Activated B cell treated with CpG ODN at 0.5 μM for 24 hours (primary cell): ENCODE measurements around the gene MED20. TPM values are rescaled to one million over a fixed set of nuclear protein-coding genes. Genes with fewer than 3 reads are reported as not detected.

Source experiments
- ATAC-seq: fragments of 200-7000 bp; cut with Tn5 transposase; one replicate; pipeline ENCODE4 v1.10.0; 2021; ENCODE audit warnings: low read depth, mild to moderate bottlenecking, moderate library complexity
- CTCF ChIA-PET: fragments of 350-600 bp; sonication (Branson Sonifier 250); formaldehyde crosslinking; loops from one replicate; lab custom pipeline; 2021; ENCODE audit warnings: antibody characterized with exemption; lab: Charles Lee
- POLR2A ChIA-PET: fragments of 350-600 bp; sonication (Branson Sonifier 250); formaldehyde crosslinking; loops from one replicate; lab custom pipeline; 2021; ENCODE audit warnings: antibody characterized with exemption; lab: Charles Lee
- DNase-seq: peaks from one replicate; pipeline ENCODE4 v3.0.0; 2022
- H3K27ac Mint-ChIP-seq: one replicate; pipeline ENCODE4 v1.8.0; 2020; ENCODE audit warnings: mixed read lengths
- H3K27me3 Mint-ChIP-seq: one replicate; pipeline ENCODE4 v1.8.0; 2021; ENCODE audit warnings: mixed read lengths
- H3K36me3 Mint-ChIP-seq: one replicate; pipeline ENCODE4 v1.8.0; 2021; ENCODE audit warnings: low read depth, mixed read lengths
- H3K4me1 Mint-ChIP-seq: one replicate; pipeline ENCODE4 v1.8.0; 2021; ENCODE audit warnings: mixed read lengths
- H3K4me3 Mint-ChIP-seq: one replicate; pipeline ENCODE4 v1.8.0; 2020; ENCODE audit warnings: mild to moderate bottlenecking, mixed read lengths
- H3K9me3 Mint-ChIP-seq: one replicate; pipeline ENCODE4 v1.8.0; 2020; ENCODE audit warnings: mixed read lengths
- intact Hi-C: fragments of 100-400 bp; cut with micrococcal nuclease; formaldehyde crosslinking; loops from one replicate; pipeline ENCODE4 v1.15.1; 2024
- total RNA-seq: library from RNA; stranded (reverse); gene quantifications from 2 replicates; pipeline ENCODE4 v1.2.3, GENCODE V29; 2022
- TF ChIP-seq, protein P1 (sequence below): fragments of 200-600 bp; IDR thresholded peaks from one replicate; pipeline ENCODE4 v1.8.0; 2022; ENCODE audit warnings: antibody characterized with exemption, mild to moderate bottlenecking

MED20 gene, protein sequence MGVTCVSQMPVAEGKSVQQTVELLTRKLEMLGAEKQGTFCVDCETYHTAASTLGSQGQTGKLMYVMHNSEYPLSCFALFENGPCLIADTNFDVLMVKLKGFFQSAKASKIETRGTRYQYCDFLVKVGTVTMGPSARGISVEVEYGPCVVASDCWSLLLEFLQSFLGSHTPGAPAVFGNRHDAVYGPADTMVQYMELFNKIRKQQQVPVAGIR
- total RNA-seq, result 21.1 and 22.2 TPM in 2 replicates

DNA sequence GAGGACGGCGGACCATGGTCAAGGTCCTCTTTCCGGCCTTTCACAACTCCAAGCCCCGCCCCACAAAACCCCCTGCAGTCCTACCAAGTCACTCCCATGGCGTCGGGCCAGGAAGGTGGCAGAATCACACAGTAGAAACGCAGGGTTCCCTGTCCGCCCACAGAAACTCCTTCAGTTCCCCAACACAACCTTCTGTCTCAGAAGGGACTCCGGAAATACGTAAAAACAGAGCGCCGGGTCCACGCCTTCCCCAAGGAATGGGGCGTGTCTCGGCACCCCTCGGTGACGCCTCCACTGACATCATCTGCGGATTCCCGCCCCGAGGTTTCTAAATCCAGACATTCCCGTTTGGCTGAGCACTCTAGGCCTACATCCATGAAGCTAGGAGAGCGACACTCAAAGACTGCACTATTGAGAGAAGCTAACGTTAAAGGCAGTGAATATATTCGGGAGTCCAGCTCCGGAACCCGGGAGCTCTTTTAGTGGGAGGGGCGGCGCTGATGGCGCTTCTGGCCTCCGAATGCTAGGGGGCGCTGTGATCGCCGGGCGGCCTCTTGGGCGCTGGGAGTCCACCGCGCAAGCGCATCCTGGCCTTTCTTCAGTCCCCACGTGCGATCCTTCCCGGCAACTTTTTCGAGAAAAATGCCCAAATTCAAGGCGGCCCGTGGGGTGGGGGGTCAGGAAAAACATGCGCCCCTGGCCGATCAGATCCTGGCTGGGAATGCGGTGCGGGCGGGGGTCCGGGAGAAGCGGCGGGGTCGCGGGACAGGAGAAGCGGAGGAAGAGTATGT lies at the start of gene MED20, which contains the start of gene BYSL:
TSS of gene MED20 (minus strand) at position 219 of the 791 bp plus-strand sequence. CDS start at position 98, 121 bp downstream.
TSS of gene BYSL (plus strand) at position 579 of the 791 bp plus-strand sequence. CDS start at position 643, 64 bp downstream.
- Mint-ChIP-seq H3K36me3 (peaks cover 53% of the 10 kb centered on the region), H3K9me3 (no peaks in the 10 kb centered on the region), H3K4me1 (peaks cover 49% of the 10 kb centered on the region), H3K27ac (peak within 1 kb of the TSS; percentile 98), H3K4me3 (peak within 1 kb of the TSS; percentile 98), H3K27me3 (no peaks in the 10 kb centered on the region)
- DNase-seq (peak; percentile 95), ATAC-seq (peak; percentile 91)
- intact Hi-C loops, result loop anchor here (1.0 to 10.0 kb wide), 9 partner anchors 15 to 644 kb away; partner anchors contain the start of genes CCND3, MRPS10, TAF8 and TOMM6
- POLR2A ChIA-PET, result interaction anchor here (0.6 to 3.4 kb wide), 29 partner anchors 9 to 1681 kb away, joined by 3 to 48 read pairs (median 6); partner anchors contain the start of genes CCND3, TAF8, TOMM6 and USP49
- CTCF ChIA-PET, result interaction anchor here (0.6 to 3.4 kb wide), 21 partner anchors 9 to 296 kb away, joined by 3 to 43 read pairs (median 5); partner anchors contain the start of genes CCND3, MRPS10, TAF8 and TOMM6
- TF ChIP-seq, protein P1, sequence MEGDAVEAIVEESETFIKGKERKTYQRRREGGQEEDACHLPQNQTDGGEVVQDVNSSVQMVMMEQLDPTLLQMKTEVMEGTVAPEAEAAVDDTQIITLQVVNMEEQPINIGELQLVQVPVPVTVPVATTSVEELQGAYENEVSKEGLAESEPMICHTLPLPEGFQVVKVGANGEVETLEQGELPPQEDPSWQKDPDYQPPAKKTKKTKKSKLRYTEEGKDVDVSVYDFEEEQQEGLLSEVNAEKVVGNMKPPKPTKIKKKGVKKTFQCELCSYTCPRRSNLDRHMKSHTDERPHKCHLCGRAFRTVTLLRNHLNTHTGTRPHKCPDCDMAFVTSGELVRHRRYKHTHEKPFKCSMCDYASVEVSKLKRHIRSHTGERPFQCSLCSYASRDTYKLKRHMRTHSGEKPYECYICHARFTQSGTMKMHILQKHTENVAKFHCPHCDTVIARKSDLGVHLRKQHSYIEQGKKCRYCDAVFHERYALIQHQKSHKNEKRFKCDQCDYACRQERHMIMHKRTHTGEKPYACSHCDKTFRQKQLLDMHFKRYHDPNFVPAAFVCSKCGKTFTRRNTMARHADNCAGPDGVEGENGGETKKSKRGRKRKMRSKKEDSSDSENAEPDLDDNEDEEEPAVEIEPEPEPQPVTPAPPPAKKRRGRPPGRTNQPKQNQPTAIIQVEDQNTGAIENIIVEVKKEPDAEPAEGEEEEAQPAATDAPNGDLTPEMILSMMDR, result peak; percentile 24

GRCh38 chr6:41970436-41970846 lies 49.5 kb upstream of the MED20 start:
- no peaks in the 10 kb centered on the region for H3K9me3 Mint-ChIP-seq
- H3K27me3 Mint-ChIP-seq, result no peaks in the 10 kb centered on the region
- peaks cover 50% of the 10 kb centered on the region for H3K4me1 Mint-ChIP-seq
- intact Hi-C loops, result loop anchor here (5.0 kb wide), 1 partner anchor 37 kb away; no protein-coding TSS in a partner anchor
- H3K4me3 Mint-ChIP-seq, result no peak overlapping the region
- peaks cover 12% of the 10 kb centered on the region for H3K36me3 Mint-ChIP-seq
- ChIA-PET CTCF (no interaction called here), POLR2A (no interaction called here)
- TF ChIP-seq, protein P1, result no peak
- ATAC-seq (no peak), DNase-seq (no peak)
- H3K27ac Mint-ChIP-seq, result peak overlapping the region; percentile 75

- intact Hi-C loops, result no loop called here
- no peak for ATAC-seq
- ChIA-PET CTCF (interaction anchor here (1.0 to 1.4 kb wide), 3 partner anchors 9 to 136 kb away, joined by 3 to 4 read pairs (median 3); no protein-coding TSS in a partner anchor), POLR2A (interaction anchor here (1.6 kb wide), 1 partner anchor 10 kb away, joined by 9 read pairs; no protein-coding TSS in a partner anchor)
- peaks cover 30% of the 10 kb centered on the region for H3K4me1 Mint-ChIP-seq
- H3K27ac Mint-ChIP-seq, result peak overlapping the region; percentile 60
- peaks cover 29% of the 10 kb centered on the region for H3K36me3 Mint-ChIP-seq
- no peak for DNase-seq
- H3K9me3 Mint-ChIP-seq, result no peaks in the 10 kb centered on the region
- no peaks in the 10 kb centered on the region for H3K27me3 Mint-ChIP-seq
- no peak overlapping the region for H3K4me3 Mint-ChIP-seq
- TF ChIP-seq, protein P1, result no peak
These were observed 46.7 kb upstream of the MED20 start for GRCh38 chr6:41967312-41968287.

DNA sequence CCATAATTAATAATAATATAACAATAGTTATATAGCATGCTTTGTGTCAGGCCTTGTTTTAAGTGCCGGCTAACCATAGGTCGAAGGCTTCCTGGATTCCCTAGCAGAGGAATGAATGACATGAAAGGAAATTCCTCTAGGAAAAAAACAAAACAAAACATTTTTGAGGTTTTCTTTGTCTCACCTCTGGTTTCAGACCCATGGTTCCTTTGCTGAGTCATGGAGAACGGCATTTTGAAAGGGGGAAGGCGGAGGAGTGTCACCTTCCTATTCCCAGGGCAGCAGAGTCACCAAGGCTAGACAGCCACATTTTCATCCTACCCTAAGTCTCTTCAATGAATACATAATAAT lies 46.0 kb upstream of the MED20 start:
- ATAC-seq (no peak), DNase-seq (no peak)
- no peak overlapping the region for H3K4me3 Mint-ChIP-seq
- peaks cover 26% of the 10 kb centered on the region for H3K36me3 Mint-ChIP-seq
- CTCF ChIA-PET, result interaction anchor here (1.0 to 1.5 kb wide), 2 partner anchors 20 to 137 kb away, joined by 3 read pairs; no protein-coding TSS in a partner anchor
- no peak overlapping the region for H3K27ac Mint-ChIP-seq
- TF ChIP-seq, protein P1, result no peak
- intact Hi-C loops, result no loop called here
- POLR2A ChIA-PET, result interaction anchor here (1.6 kb wide), 1 partner anchor 11 kb away, joined by 9 read pairs; no protein-coding TSS in a partner anchor
- H3K9me3 Mint-ChIP-seq, result no peaks in the 10 kb centered on the region
- H3K27me3 Mint-ChIP-seq, result no peaks in the 10 kb centered on the region
- peaks cover 25% of the 10 kb centered on the region for H3K4me1 Mint-ChIP-seq
